Esophagus squamous epithelium (tissue), 4 donors: Measurements from ENCODE around the gene TSSK2.

Source experiments
- POLR2A ChIP-seq, 4 donors: fragments of 450-650 bp; IDR thresholded peaks; one replicate each; pipeline ENCODE4 v1.6.1; 2017; ENCODE audit warnings: antibody characterized with exemption in 4 of 4, mild to moderate bottlenecking in 4 of 4, moderate library complexity in 3 of 4
- TF ChIP-seq, protein P1 (sequence below), 6 experiments: fragments of 450-650 bp in 4 of 6; fragments of 200-600 bp in 2 of 6; sonication (generic) in 2 of 6; IDR thresholded peaks; one replicate each; pipeline ENCODE4 v1.5.1; 2016 to 2019; ENCODE audit warnings: antibody characterized with exemption in 6 of 6, mild to moderate bottlenecking in 4 of 6, moderate library complexity in 4 of 6

- TF ChIP-seq, protein P1, sequence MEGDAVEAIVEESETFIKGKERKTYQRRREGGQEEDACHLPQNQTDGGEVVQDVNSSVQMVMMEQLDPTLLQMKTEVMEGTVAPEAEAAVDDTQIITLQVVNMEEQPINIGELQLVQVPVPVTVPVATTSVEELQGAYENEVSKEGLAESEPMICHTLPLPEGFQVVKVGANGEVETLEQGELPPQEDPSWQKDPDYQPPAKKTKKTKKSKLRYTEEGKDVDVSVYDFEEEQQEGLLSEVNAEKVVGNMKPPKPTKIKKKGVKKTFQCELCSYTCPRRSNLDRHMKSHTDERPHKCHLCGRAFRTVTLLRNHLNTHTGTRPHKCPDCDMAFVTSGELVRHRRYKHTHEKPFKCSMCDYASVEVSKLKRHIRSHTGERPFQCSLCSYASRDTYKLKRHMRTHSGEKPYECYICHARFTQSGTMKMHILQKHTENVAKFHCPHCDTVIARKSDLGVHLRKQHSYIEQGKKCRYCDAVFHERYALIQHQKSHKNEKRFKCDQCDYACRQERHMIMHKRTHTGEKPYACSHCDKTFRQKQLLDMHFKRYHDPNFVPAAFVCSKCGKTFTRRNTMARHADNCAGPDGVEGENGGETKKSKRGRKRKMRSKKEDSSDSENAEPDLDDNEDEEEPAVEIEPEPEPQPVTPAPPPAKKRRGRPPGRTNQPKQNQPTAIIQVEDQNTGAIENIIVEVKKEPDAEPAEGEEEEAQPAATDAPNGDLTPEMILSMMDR (IDR thresholded peaks at IDR 0.05): no peak
- no peak for TF ChIP-seq POLR2A (IDR thresholded peaks at IDR 0.05)
Measured at GRCh38 chr22:19138217-19139000, 7.3 kb downstream of the TSSK2 start.
